HCT116 (cell line): ENCODE measurements around the gene CRELD2. TPM values are rescaled to one million over a fixed set of nuclear protein-coding genes. Genes with fewer than 3 reads are reported as not detected.

Experiments used
- ATAC-seq: fragments of 200-7000 bp; cut with Tn5 transposase; 2 replicates; pipeline ENCODE4 v1.9.1; 2020; ENCODE audit warnings: mild to moderate bottlenecking, moderate library complexity
- BruUV-seq: library from RNA; stranded (reverse); fragments of 400-500 nt; replicated peaks from 2 replicates; lab custom pipeline; 2021; lab: Mats Ljungman, UMichigan
- CTCF ChIA-PET: fragments of 300-600 bp; sonication (Branson Sonifier 250); formaldehyde crosslinking; loops from one replicate; lab custom pipeline; 2021; ENCODE audit warnings: antibody characterized with exemption; lab: Charles Lee
- POLR2A ChIA-PET: fragments of 300-600, 350-600 bp; sonication (Branson Sonifier 250); formaldehyde crosslinking; loops from one replicate; lab custom pipeline; 2021; ENCODE audit warnings: antibody characterized with exemption; lab: Charles Lee
- RAD21 ChIA-PET, 2 experiments: fragments of 300-600 bp; sonication (Branson Sonifier 250); formaldehyde crosslinking; loops; one replicate each; lab custom pipeline; 2023; ENCODE audit warnings: low total read pairs in 2 of 2; ENCODE audit not compliant: uncharacterized antibody in 2 of 2, unreplicated experiment in 2 of 2, low non-redundant PET in 1 of 2; lab: Charles Lee
- DNase-seq: peaks from one replicate; pipeline ENCODE4 v3.0.0-alpha.2; 2010; ENCODE audit warnings: low read depth, low spot score
- H2AFZ ChIP-seq: fragments of 200-600 bp; shearing (Covaris generic), sonication (generic); 2 replicates; pipeline ENCODE4 v1.6.1; 2017; ENCODE audit warnings: low read depth, mixed run types, mixed read lengths, antibody characterized with exemption, low read length; ENCODE audit not compliant: poor library complexity, severe bottlenecking
- H3K27ac ChIP-seq: 2 replicates; pipeline ENCODE4 v1.5.1; 2012; ENCODE audit warnings: low read depth, low read length
- H3K27me3 ChIP-seq: fragments of 200-600 bp; sonication (generic); 2 replicates; pipeline ENCODE4 v1.6.1; 2016; ENCODE audit warnings: mixed run types, low read length, mixed read lengths; ENCODE audit not compliant: insufficient read depth
- H3K36me3 ChIP-seq, 2 experiments: fragments of 200-500 bp in 1 of 2; fragments of 200-600 bp in 1 of 2; sonication (Bioruptor generic) in 1 of 2; sonication (generic) in 1 of 2; 2 replicates each; pipeline versions ENCODE4 v1.5.1 to v1.6.1; 2014 to 2016; ENCODE audit warnings: low read length in 2 of 2, inconsistent platforms in 1 of 2, mixed read lengths in 1 of 2, mixed run types in 1 of 2; ENCODE audit not compliant: insufficient read depth in 2 of 2, control insufficient read depth in 1 of 2
- H3K4me1 ChIP-seq, 2 experiments: fragments of 200-600 bp in 1 of 2; sonication (generic) in 1 of 2; 2 replicates each; pipeline versions ENCODE4 v1.5.1 to v1.6.1; 2012 to 2017; ENCODE audit warnings: low read length in 2 of 2, inconsistent platforms in 1 of 2, mild to moderate bottlenecking in 1 of 2, mixed read lengths in 1 of 2, mixed run types in 1 of 2, moderate library complexity in 1 of 2; ENCODE audit not compliant: insufficient read depth in 2 of 2, control insufficient read depth in 1 of 2
- H3K4me2 ChIP-seq: fragments of 200-600 bp; sonication (generic); 2 replicates; pipeline ENCODE4 v1.6.1; 2017; ENCODE audit warnings: mixed run types, low read length, mixed read lengths
- H3K4me3 ChIP-seq, 2 experiments: fragments of 200-600 bp in 1 of 2; sonication (generic) in 1 of 2; replicated peaks in 1 of 2; 2 replicates each; pipeline ENCODE4 v1.5.1; 2011 to 2016; ENCODE audit warnings: low read length in 2 of 2, control low read depth in 1 of 2, low read depth in 1 of 2, mild to moderate bottlenecking in 1 of 2, mixed read lengths in 1 of 2, mixed run types in 1 of 2
- H3K79me2 ChIP-seq: fragments of 200-600 bp; sonication (generic); 2 replicates; pipeline ENCODE4 v1.6.1; 2017; ENCODE audit warnings: mild to moderate bottlenecking, mixed run types, low read length, moderate library complexity, mixed read lengths; ENCODE audit not compliant: insufficient read depth
- H3K9ac ChIP-seq: fragments of 200-600 bp; sonication (generic); 2 replicates; pipeline ENCODE4 v1.6.1; 2016; ENCODE audit warnings: low read length, mixed read lengths
- H3K9me2 ChIP-seq: fragments of 200-600 bp; sonication (generic), shearing (Covaris generic); 2 replicates; pipeline ENCODE4 v1.6.1; 2017; ENCODE audit warnings: mixed run types, mild to moderate bottlenecking, moderate library complexity; ENCODE audit not compliant: insufficient read depth
- H3K9me3 ChIP-seq, 2 experiments: fragments of 200-500 bp in 1 of 2; fragments of 200-600 bp in 1 of 2; sonication (Bioruptor generic) in 1 of 2; sonication (generic) in 1 of 2; 2 replicates each; pipeline ENCODE4 v1.6.1; 2014 to 2017; ENCODE audit warnings: low read length in 2 of 2, mixed read lengths in 2 of 2, inconsistent platforms in 1 of 2, low read depth in 1 of 2, mild to moderate bottlenecking in 1 of 2, mixed run types in 1 of 2, moderate library complexity in 1 of 2; ENCODE audit not compliant: control insufficient read depth in 1 of 2, insufficient read depth in 1 of 2
- H4K20me1 ChIP-seq: fragments of 200-600 bp; sonication (generic), shearing (Covaris generic); 2 replicates; pipeline ENCODE4 v1.6.1; 2017; ENCODE audit warnings: mixed run types, mild to moderate bottlenecking, moderate library complexity; ENCODE audit not compliant: insufficient read depth
- CBX3 ChIP-seq: IDR thresholded peaks from 2 replicates; pipeline ENCODE4 v1.6.1; 2012; ENCODE audit warnings: low read depth
- CEBPB ChIP-seq: IDR thresholded peaks from 2 replicates; pipeline ENCODE4 v1.6.1; 2012; ENCODE audit warnings: low read depth
- EGR1 ChIP-seq: IDR thresholded peaks from 2 replicates; pipeline ENCODE4 v1.6.1; 2012; ENCODE audit warnings: low read depth
- ELF1 ChIP-seq: IDR thresholded peaks from 2 replicates; pipeline ENCODE4 v1.6.1; 2012; ENCODE audit warnings: low read depth, borderline replicate concordance
- EZH2 ChIP-seq: fragments of 200-600 bp; sonication (generic); IDR thresholded peaks from 2 replicates; pipeline ENCODE4 v1.6.1; 2017; ENCODE audit warnings: antibody characterized with exemption, mixed run types
- EZH2phosphoT487 ChIP-seq: fragments of 200-600 bp; IDR thresholded peaks from 2 replicates; pipeline ENCODE4 v1.6.1; 2018; ENCODE audit warnings: antibody characterized with exemption, borderline replicate concordance
- FOSL1 ChIP-seq: IDR thresholded peaks from 2 replicates; pipeline ENCODE4 v1.6.1; 2012; ENCODE audit warnings: low read depth
- JUND ChIP-seq: IDR thresholded peaks from 2 replicates; pipeline ENCODE4 v1.6.1; 2012
- POLR2A ChIP-seq: IDR thresholded peaks from 2 replicates; pipeline ENCODE4 v1.7.0; 2011; ENCODE audit warnings: borderline replicate concordance; ENCODE audit not compliant: insufficient read depth, insufficient read length; ENCODE audit errors: extremely low read depth
- POLR2AphosphoS5 ChIP-seq: IDR thresholded peaks from 2 replicates; pipeline ENCODE4 v1.6.1; 2011; ENCODE audit warnings: mild to moderate bottlenecking, low read depth, low read length, moderate library complexity
- RAD21 ChIP-seq: IDR thresholded peaks from 2 replicates; pipeline ENCODE4 v1.6.1; 2012; ENCODE audit warnings: low read depth, mild to moderate bottlenecking
- SIN3A ChIP-seq: IDR thresholded peaks from 2 replicates; pipeline ENCODE4 v1.6.1; 2012; ENCODE audit warnings: low read depth
- SP1 ChIP-seq: IDR thresholded peaks from 2 replicates; pipeline ENCODE4 v1.6.1; 2012; ENCODE audit warnings: low read depth
- SRF ChIP-seq: IDR thresholded peaks from 2 replicates; pipeline ENCODE4 v1.6.1; 2012; ENCODE audit warnings: low read depth
- TCF7L2 ChIP-seq: IDR thresholded peaks from 2 replicates; pipeline ENCODE4 v1.7.0; 2011; ENCODE audit warnings: borderline replicate concordance, inconsistent platforms; ENCODE audit not compliant: insufficient read depth, insufficient read length; ENCODE audit errors: extremely low read depth
- YY1 ChIP-seq: IDR thresholded peaks from 2 replicates; pipeline ENCODE4 v1.6.1; 2011; ENCODE audit warnings: low read length, low read depth, moderate library complexity, mild to moderate bottlenecking; ENCODE audit not compliant: insufficient replicate concordance; ENCODE audit errors: extremely low read depth
- ZFX ChIP-seq: fragments of 450-650 bp; IDR thresholded peaks from 2 replicates; pipeline ENCODE4 v1.6.1; 2017
- ZNF274 ChIP-seq: fragments of 200-500 bp; sonication (Bioruptor generic); IDR thresholded peaks from 2 replicates; pipeline ENCODE4 v1.6.1; 2014; ENCODE audit warnings: mild to moderate bottlenecking, low read depth, low read length, inconsistent platforms
- intact Hi-C: fragments of 100-400 bp; cut with micrococcal nuclease; formaldehyde crosslinking; loops from 2 replicates; pipeline ENCODE4 v1.10.0; 2022
- total RNA-seq: library from RNA; stranded (reverse); gene quantifications from one replicate; pipeline ENCODE4 v1.2.1, GENCODE V29; 2021; ENCODE audit not compliant: unreplicated experiment
- TF ChIP-seq, protein P1 (sequence below): IDR thresholded peaks from 2 replicates; pipeline ENCODE4 v1.6.1; 2012
- TF ChIP-seq, protein P2 (sequence below), 3 experiments: fragments of 200-600 bp in 1 of 3; sonication (generic) in 1 of 3; IDR thresholded peaks in 2 of 3; conservative IDR thresholded peaks in 1 of 3; 2 replicates each; pipeline ENCODE4 v1.5.1; 2012 to 2017; ENCODE audit warnings: low read depth in 2 of 3, low read length in 2 of 3, antibody characterized with exemption in 1 of 3, borderline replicate concordance in 1 of 3, control low read depth in 1 of 3, mild to moderate bottlenecking in 1 of 3, mixed read lengths in 1 of 3, mixed run types in 1 of 3, moderate library complexity in 1 of 3; ENCODE audit not compliant: insufficient read depth in 1 of 3
- TF ChIP-seq, protein P3 (sequence below): IDR thresholded peaks from 2 replicates; pipeline ENCODE4 v1.6.1; 2012
- TF ChIP-seq, protein P4 (sequence below): IDR thresholded peaks from 2 replicates; pipeline ENCODE4 v1.6.1; 2011; ENCODE audit warnings: mild to moderate bottlenecking, low read length, moderate library complexity; ENCODE audit not compliant: insufficient replicate concordance; ENCODE audit errors: extremely low read depth

CRELD2 gene
- total RNA-seq, 1 experiment from 2014 or later: 45.8 TPM

DNA sequence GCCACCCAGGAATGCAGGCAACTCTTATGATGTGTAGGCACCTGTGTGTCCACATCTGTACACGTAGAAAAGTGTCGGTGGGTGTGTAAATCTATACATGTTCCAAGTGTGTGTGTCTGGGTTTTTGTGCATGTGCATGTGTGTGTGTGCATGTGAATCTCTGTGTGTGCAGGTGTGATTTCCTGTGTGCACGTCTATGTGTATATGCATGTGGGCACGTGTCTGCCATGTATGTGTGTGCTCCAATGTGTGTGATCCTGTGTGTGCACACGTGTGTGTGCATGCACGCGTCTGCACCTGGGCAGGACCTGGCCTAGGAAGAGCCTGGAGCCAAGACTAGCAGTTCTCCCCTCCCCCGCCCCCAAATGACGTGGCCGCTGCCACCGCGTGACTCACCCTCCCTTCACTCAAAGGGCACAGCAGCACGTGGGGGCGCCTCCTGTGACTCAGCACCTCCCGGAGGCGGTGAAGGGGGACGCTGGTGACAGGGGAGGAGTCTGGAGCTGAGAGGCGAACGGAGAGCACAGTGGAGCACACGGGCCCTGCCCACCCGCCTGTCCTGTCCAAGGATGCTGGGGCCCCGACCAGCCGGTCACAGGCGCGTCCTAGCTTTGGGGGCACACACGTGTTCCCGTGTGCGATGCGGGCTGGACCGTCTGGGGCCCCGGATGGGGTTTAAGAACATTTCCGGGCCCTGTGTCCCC, 52.2 kb downstream of the CRELD2 start:
- Histone ChIP-seq H3K27ac (peak overlapping the region; percentile 100), H3K4me2 (peak overlapping the region; percentile 95), H3K27me3 (no peaks in the 10 kb centered on the region), H3K4me1 (peaks cover 41 to 76% of the 10 kb centered on the region in 2 experiments), H3K36me3 (no peaks in the 10 kb centered on the region), H4K20me1 (no peaks in the 10 kb centered on the region), H2AFZ (no peak overlapping the region), H3K9ac (peak overlapping the region; percentile 85), H3K4me3 (peak overlapping the region; percentile 61 to 67), H3K9me2 (no peaks in the 10 kb centered on the region), H3K9me3 (no peaks in the 10 kb centered on the region), H3K79me2 (no peaks in the 10 kb centered on the region)
- no TSS peak for BruUV-seq
- intact Hi-C loops: no loop called here
- ChIA-PET POLR2A (interaction anchor here (1.0 to 1.7 kb wide), 5 partner anchors 9 to 35 kb away, joined by 3 to 11 read pairs (median 3); partner anchors contain the start of gene PIM3), RAD21 (interaction anchor here (0.9 to 1.0 kb wide), 3 partner anchors 23 to 60 kb away, joined by 3 to 6 read pairs (median 3); no protein-coding TSS in a partner anchor), CTCF (interaction anchor here (1.0 to 1.5 kb wide), 3 partner anchors 8 to 60 kb away, joined by 3 to 5 read pairs (median 3); no protein-coding TSS in a partner anchor)
- ATAC-seq (peak; percentile 91), DNase-seq (peak; percentile 98)
- TF ChIP-seq, protein P1, sequence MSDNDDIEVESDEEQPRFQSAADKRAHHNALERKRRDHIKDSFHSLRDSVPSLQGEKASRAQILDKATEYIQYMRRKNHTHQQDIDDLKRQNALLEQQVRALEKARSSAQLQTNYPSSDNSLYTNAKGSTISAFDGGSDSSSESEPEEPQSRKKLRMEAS: peak; percentile 99
- TF ChIP-seq CEBPB: no peak
- TF ChIP-seq EZH2phosphoT487: no peak
- peak; percentile 68 for TF ChIP-seq POLR2A
- peak; percentile 67 for TF ChIP-seq EGR1
- TF ChIP-seq ELF1: no peak
- peak; percentile 96 for TF ChIP-seq SP1
- peak; percentile 96 for TF ChIP-seq FOSL1
- no peak for TF ChIP-seq SRF
- TF ChIP-seq EZH2: no peak
- peak; percentile 88 for TF ChIP-seq SIN3A
- TF ChIP-seq, protein P2, sequence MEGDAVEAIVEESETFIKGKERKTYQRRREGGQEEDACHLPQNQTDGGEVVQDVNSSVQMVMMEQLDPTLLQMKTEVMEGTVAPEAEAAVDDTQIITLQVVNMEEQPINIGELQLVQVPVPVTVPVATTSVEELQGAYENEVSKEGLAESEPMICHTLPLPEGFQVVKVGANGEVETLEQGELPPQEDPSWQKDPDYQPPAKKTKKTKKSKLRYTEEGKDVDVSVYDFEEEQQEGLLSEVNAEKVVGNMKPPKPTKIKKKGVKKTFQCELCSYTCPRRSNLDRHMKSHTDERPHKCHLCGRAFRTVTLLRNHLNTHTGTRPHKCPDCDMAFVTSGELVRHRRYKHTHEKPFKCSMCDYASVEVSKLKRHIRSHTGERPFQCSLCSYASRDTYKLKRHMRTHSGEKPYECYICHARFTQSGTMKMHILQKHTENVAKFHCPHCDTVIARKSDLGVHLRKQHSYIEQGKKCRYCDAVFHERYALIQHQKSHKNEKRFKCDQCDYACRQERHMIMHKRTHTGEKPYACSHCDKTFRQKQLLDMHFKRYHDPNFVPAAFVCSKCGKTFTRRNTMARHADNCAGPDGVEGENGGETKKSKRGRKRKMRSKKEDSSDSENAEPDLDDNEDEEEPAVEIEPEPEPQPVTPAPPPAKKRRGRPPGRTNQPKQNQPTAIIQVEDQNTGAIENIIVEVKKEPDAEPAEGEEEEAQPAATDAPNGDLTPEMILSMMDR (IDR thresholded peaks at IDR 0.05 in 2 of 3, conservative IDR thresholded peaks at IDR 0.05 in 1 of 3; ENCODE audit: borderline replicate concordance in 1 of 3, insufficient read depth in 1 of 3, low read depth in 2 of 3, low read length in 2 of 3): no peak
- TF ChIP-seq CBX3: peak; percentile 76; the same call in 1 of the 2 replicates
- no peak for TF ChIP-seq ZFX
- peak; percentile 79 for TF ChIP-seq TCF7L2
- TF ChIP-seq, protein P3, sequence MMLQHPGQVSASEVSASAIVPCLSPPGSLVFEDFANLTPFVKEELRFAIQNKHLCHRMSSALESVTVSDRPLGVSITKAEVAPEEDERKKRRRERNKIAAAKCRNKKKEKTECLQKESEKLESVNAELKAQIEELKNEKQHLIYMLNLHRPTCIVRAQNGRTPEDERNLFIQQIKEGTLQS: no peak
- no peak for TF ChIP-seq ZNF274
- peak; percentile 73 for TF ChIP-seq POLR2AphosphoS5
- peak; percentile 71 for TF ChIP-seq YY1
- TF ChIP-seq RAD21: no peak
- peak; percentile 99 for TF ChIP-seq JUND
- TF ChIP-seq, protein P4, sequence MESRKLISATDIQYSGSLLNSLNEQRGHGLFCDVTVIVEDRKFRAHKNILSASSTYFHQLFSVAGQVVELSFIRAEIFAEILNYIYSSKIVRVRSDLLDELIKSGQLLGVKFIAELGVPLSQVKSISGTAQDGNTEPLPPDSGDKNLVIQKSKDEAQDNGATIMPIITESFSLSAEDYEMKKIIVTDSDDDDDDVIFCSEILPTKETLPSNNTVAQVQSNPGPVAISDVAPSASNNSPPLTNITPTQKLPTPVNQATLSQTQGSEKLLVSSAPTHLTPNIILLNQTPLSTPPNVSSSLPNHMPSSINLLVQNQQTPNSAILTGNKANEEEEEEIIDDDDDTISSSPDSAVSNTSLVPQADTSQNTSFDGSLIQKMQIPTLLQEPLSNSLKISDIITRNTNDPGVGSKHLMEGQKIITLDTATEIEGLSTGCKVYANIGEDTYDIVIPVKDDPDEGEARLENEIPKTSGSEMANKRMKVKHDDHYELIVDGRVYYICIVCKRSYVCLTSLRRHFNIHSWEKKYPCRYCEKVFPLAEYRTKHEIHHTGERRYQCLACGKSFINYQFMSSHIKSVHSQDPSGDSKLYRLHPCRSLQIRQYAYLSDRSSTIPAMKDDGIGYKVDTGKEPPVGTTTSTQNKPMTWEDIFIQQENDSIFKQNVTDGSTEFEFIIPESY: no peak
